ENCODE data around the gene C1QTNF1. TPM values are rescaled to one million over a fixed set of nuclear protein-coding genes. Genes with fewer than 3 reads are reported as not detected.

C1QTNF1 gene
- total RNA-seq, 6 donors from 2014 or later: 9.3 to 30.4 (median 14.1) TPM

- 76 to 78% methylated on average over 8 of the region's 8 CpGs for WGBS, 2 donors
- Histone ChIP-seq H3K4me1 (peaks cover 43 to 62% (median 46%) of the 10 kb centered on the region in 4 donors), H3K27ac (peak overlapping the region; percentile 27 to 71 (median 38)), H3K36me3 (peaks cover 0 to 15% (median 5%) of the 10 kb centered on the region in 4 donors), H3K4me3 (no peak overlapping the region), H3K27me3 (no peaks in the 10 kb centered on the region), H3K9me3 (no peaks in the 10 kb centered on the region)
- no peak for TF ChIP-seq EP300 (IDR thresholded peaks at IDR 0.05)
- no peak for TF ChIP-seq CTCF (IDR thresholded peaks at IDR 0.05)
- TF ChIP-seq POLR2AphosphoS5 (IDR thresholded peaks at IDR 0.05): no peak
- TF ChIP-seq POLR2A (IDR thresholded peaks at IDR 0.05): no peak
- ATAC-seq (ENCODE audit: low FRiP score in 2 of 2) (no peak), DNase-seq (no peak)
Measured at GRCh38 chr17:79006046-79006445, 17.9 kb upstream of the C1QTNF1 start.

- TF ChIP-seq POLR2AphosphoS5 (IDR thresholded peaks at IDR 0.05) (no peak), POLR2A (IDR thresholded peaks at IDR 0.05) (no peak), EP300 (IDR thresholded peaks at IDR 0.05) (no peak), CTCF (IDR thresholded peaks at IDR 0.05) (no peak)
- H3K36me3 ChIP-seq: peaks cover 0 to 15% (median 5%) of the 10 kb centered on the region in 4 donors
- H3K4me1 ChIP-seq: peaks cover 43 to 62% (median 46%) of the 10 kb centered on the region in 4 donors
- ATAC-seq (ENCODE audit: low FRiP score in 2 of 2): no peak
- no peaks in the 10 kb centered on the region for H3K9me3 ChIP-seq
- 88 to 89% methylated on average over 19 of the region's 19 CpGs for WGBS, 2 donors
- no peak for DNase-seq
- H3K27me3 ChIP-seq: no peaks in the 10 kb centered on the region
- no peak overlapping the region for H3K4me3 ChIP-seq
- peak overlapping the region in 3 of 4 donors; percentile 17 to 71 (median 45) for H3K27ac ChIP-seq
Measured at GRCh38 chr17:79006794-79007503, 17.0 kb upstream of the C1QTNF1 start.

DNA sequence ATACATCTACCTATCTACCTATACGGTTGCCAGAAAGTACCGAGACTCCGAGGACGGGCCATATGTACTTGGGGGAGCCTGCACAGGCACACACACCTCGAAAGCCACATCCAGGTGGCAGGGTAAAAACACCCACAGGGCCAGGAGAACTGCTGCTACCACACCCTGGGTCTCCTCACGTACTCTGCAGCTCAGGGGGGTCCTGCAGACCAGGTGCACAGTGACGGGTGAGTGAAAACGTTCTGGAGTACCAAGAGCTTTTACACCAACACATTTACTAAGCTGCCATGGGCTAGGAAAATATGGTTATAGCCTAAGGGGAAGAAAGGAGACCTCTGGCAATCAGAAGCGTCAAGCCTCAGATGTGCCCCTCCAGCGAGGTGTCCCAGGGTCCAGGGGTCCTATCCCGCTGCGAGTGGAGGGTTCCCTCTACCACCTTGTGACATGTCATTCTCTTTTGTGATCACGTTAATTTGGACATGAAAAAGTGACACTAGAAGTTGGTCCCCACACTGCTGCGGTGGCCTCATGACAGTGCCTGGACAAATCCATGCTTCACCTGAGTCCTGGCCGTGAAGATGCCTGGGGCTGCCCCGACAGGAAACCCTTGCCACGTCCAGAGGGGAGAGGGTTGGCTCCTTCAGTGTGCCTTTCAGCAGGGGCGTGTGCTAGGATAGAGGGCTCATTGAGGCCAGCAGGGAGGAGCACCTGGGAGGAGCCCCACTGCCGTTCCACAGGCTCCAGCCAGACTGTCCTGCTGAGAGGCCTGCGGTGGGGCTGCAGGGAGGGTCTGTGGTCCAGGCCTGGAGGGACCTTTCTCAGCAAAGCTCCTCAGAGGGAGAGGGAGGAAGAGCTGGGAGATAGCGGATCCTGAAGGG, 16.2 kb upstream of the C1QTNF1 start:
- peaks cover 0 to 14% (median 2%) of the 10 kb centered on the region in 4 donors for H3K36me3 ChIP-seq
- DNase-seq (no peak), ATAC-seq (ENCODE audit: low FRiP score in 2 of 2) (peak in 1 of 2 donors; percentile 3)
- no peaks in the 10 kb centered on the region for H3K9me3 ChIP-seq
- H3K27ac ChIP-seq: peak overlapping the region in 2 of 4 donors; percentile 88 to 92
- no peaks in the 10 kb centered on the region for H3K27me3 ChIP-seq
- WGBS, 2 donors: 82 to 89% methylated on average over 18 to 21 of the region's 21 CpGs
- peak overlapping the region in 1 of 4 donors; percentile 89 for H3K4me3 ChIP-seq
- peaks cover 43 to 54% (median 46%) of the 10 kb centered on the region in 4 donors for H3K4me1 ChIP-seq
- no peak for TF ChIP-seq CTCF (IDR thresholded peaks at IDR 0.05)
- no peak for TF ChIP-seq POLR2A (IDR thresholded peaks at IDR 0.05)
- no peak for TF ChIP-seq EP300 (IDR thresholded peaks at IDR 0.05)
- TF ChIP-seq POLR2AphosphoS5 (IDR thresholded peaks at IDR 0.05): no peak

- Histone ChIP-seq H3K4me3 (peak overlapping the region; percentile 61 to 97 (median 80)), H3K9me3 (no peaks in the 10 kb centered on the region), H3K4me1 (peaks cover 43 to 48% (median 45%) of the 10 kb centered on the region in 4 donors), H3K27me3 (no peaks in the 10 kb centered on the region), H3K27ac (peak overlapping the region; percentile 88 to 96 (median 90)), H3K36me3 (peaks cover 0 to 4% (median 0%) of the 10 kb centered on the region in 4 donors)
- DNase-seq: no peak
- 26 to 33% methylated on average over 7 of the region's 7 CpGs for whole genome bisulfite sequencing, 2 donors
- TF ChIP-seq EP300 (IDR thresholded peaks at IDR 0.05) (no peak), POLR2AphosphoS5 (IDR thresholded peaks at IDR 0.05) (no peak), CTCF (IDR thresholded peaks at IDR 0.05) (no peak), POLR2A (IDR thresholded peaks at IDR 0.05) (no peak)
- ATAC-seq (ENCODE audit: low FRiP score in 2 of 2): peak in 1 of 2 donors; percentile 2
Measured at GRCh38 chr17:79008666-79009387, 15.1 kb upstream of the C1QTNF1 start.
